Gastrocnemius medialis (tissue), 4 donors: ENCODE results near the gene SYTL2.

Source experiments
- CTCF ChIP-seq, 5 experiments: fragments of 450-650 bp in 3 of 5; fragments of 200-600 bp in 2 of 5; sonication (generic) in 2 of 5; IDR thresholded peaks in 4 of 5; conservative IDR thresholded peaks in 1 of 5; 1 replicate in 4 of 5; 2 replicates in 1 of 5; pipeline ENCODE4 v1.5.1; 2016 to 2019; ENCODE audit warnings: antibody characterized with exemption in 5 of 5, mild to moderate bottlenecking in 3 of 5, moderate library complexity in 3 of 5
- POLR2A ChIP-seq, 2 donors: fragments of 450-650 bp; IDR thresholded peaks; one replicate each; pipeline ENCODE4 v1.6.1; 2017; ENCODE audit warnings: antibody characterized with exemption in 2 of 2, mild to moderate bottlenecking in 2 of 2, moderate library complexity in 2 of 2

- TF ChIP-seq CTCF (IDR thresholded peaks at IDR 0.05 in 4 of 5, conservative IDR thresholded peaks at IDR 0.05 in 1 of 5) (peak; percentile 37 to 84 (median 67)), POLR2A (IDR thresholded peaks at IDR 0.05) (no peak)
Observed at GRCh38 chr11:85663753-85664614, 147.0 kb downstream of the SYTL2 start.
